Endothelial cell of umbilical vein (primary cell): ENCODE measurements around the gene OCIAD1. TPM values are rescaled to one million over a fixed set of nuclear protein-coding genes. Genes with fewer than 3 reads are reported as not detected.

Experiments used
- BruUV-seq: library from RNA; stranded (reverse); fragments of 400-500 nt; replicated peaks from 2 replicates; lab custom pipeline; 2021; lab: Mats Ljungman, UMichigan
- CTCF ChIA-PET: fragments of 300-600, 350-600 bp; sonication (Branson Sonifier 250); formaldehyde crosslinking; loops from one replicate; lab custom pipeline; 2021; ENCODE audit warnings: antibody characterized with exemption, inconsistent platforms; lab: Charles Lee
- POLR2A ChIA-PET: fragments of 300-600, 350-600 bp; sonication (Branson Sonifier 250); formaldehyde crosslinking; loops from one replicate; lab custom pipeline; 2021; ENCODE audit warnings: antibody characterized with exemption, inconsistent platforms; lab: Charles Lee
- DNase-seq: peaks from one replicate; pipeline ENCODE4 v3.0.0-alpha.2; 2011; ENCODE audit warnings: low read depth, low spot score
- FAIRE-seq: peaks from 2 replicates; lab custom pipeline; 2011; peaks lifted over from hg19 to GRCh38; lab: Jason Lieb, UNC
- H2AFZ ChIP-seq: 2 replicates; pipeline ENCODE4 v1.6.0; 2012; ENCODE audit warnings: low read depth, low read length, control low read depth, inconsistent platforms
- H3K27ac ChIP-seq: 2 replicates; pipeline ENCODE4 v1.5.1; 2011; ENCODE audit warnings: low read depth, mild to moderate bottlenecking, control low read depth, low read length, moderate library complexity; ENCODE audit not compliant: insufficient read depth
- H3K27me3 ChIP-seq, 2 experiments: 2 replicates each; pipeline versions ENCODE4 v1.6.0 to v1.6.1; 2011; ENCODE audit warnings: low read length in 2 of 2, mixed read lengths in 1 of 2; ENCODE audit not compliant: control insufficient read depth in 2 of 2, insufficient read depth in 2 of 2
- H3K36me3 ChIP-seq, 2 experiments: 2 replicates in 1 of 2; 3 replicates in 1 of 2; pipeline ENCODE4 v1.5.1; 2011; ENCODE audit warnings: low read length in 2 of 2, mild to moderate bottlenecking in 1 of 2, moderate library complexity in 1 of 2; ENCODE audit not compliant: control insufficient read depth in 2 of 2, insufficient read depth in 2 of 2; ENCODE audit errors: extremely low read depth in 1 of 2
- H3K4me1 ChIP-seq: 3 replicates; pipeline ENCODE4 v1.5.1; 2011; ENCODE audit warnings: mild to moderate bottlenecking, low read length; ENCODE audit not compliant: control insufficient read depth, insufficient read depth; ENCODE audit errors: extremely low read depth
- H3K4me2 ChIP-seq: 2 replicates; pipeline ENCODE4 v1.6.1; 2011; ENCODE audit warnings: low read length, control low read depth, mixed read lengths; ENCODE audit not compliant: insufficient read depth
- H3K4me3 ChIP-seq, 3 experiments: fragments of 200-600 bp in 1 of 3; sonication (generic), shearing (Covaris generic) in 1 of 3; replicated peaks in 1 of 3; 2 replicates each; pipeline ENCODE4 v1.5.1; 2011 to 2016; ENCODE audit warnings: control low read depth in 3 of 3, low read length in 3 of 3, mild to moderate bottlenecking in 2 of 3, inconsistent platforms in 1 of 3, low read depth in 1 of 3, moderate library complexity in 1 of 3; ENCODE audit not compliant: insufficient read depth in 1 of 3
- H3K79me2 ChIP-seq: 2 replicates; pipeline ENCODE4 v1.6.0; 2012; ENCODE audit warnings: low read length, inconsistent platforms; ENCODE audit not compliant: control insufficient read depth, insufficient read depth
- H3K9ac ChIP-seq: replicated peaks from 2 replicates; pipeline ENCODE3; 2011; ENCODE audit warnings: low read length, control low read depth; ENCODE audit not compliant: insufficient read depth; ENCODE audit errors: extremely low read depth
- H3K9me1 ChIP-seq: replicated peaks from 3 replicates; pipeline ENCODE4 v1.6.0; 2011; ENCODE audit warnings: mild to moderate bottlenecking, low read length; ENCODE audit not compliant: control insufficient read depth, insufficient read depth; ENCODE audit errors: extremely low read depth
- H3K9me3 ChIP-seq: replicated peaks from 2 replicates; pipeline ENCODE4 v1.5.1; 2012; ENCODE audit warnings: low read length, inconsistent platforms; ENCODE audit not compliant: control insufficient read depth, insufficient read depth
- H4K20me1 ChIP-seq: replicated peaks from 2 replicates; pipeline ENCODE3; 2011; ENCODE audit warnings: mild to moderate bottlenecking, low read length; ENCODE audit not compliant: control insufficient read depth, insufficient read depth; ENCODE audit errors: extremely low read depth
- CTCF ChIP-seq, 2 donors: IDR thresholded peaks; 1 replicate in 1 of 2; 2 replicates in 1 of 2; pipeline ENCODE4 v1.5.1; 2011; ENCODE audit warnings: low read length in 2 of 2, mild to moderate bottlenecking in 2 of 2, moderate library complexity in 2 of 2, control low read depth in 1 of 2, inconsistent platforms in 1 of 2, low read depth in 1 of 2; ENCODE audit not compliant: insufficient read depth in 1 of 2; ENCODE audit errors: extremely low read depth in 1 of 2
- EZH2 ChIP-seq: IDR thresholded peaks from 2 replicates; pipeline ENCODE4 v1.6.1; 2012; ENCODE audit warnings: borderline replicate concordance, low read depth, mild to moderate bottlenecking, moderate library complexity, low read length, inconsistent platforms; ENCODE audit not compliant: severe bottlenecking
- FOS ChIP-seq: IDR thresholded peaks from 2 replicates; pipeline ENCODE4 v1.6.1; 2011; ENCODE audit warnings: mild to moderate bottlenecking, low read length, moderate library complexity, borderline replicate concordance; ENCODE audit not compliant: insufficient read depth
- GATA2 ChIP-seq: IDR thresholded peaks from 2 replicates; pipeline ENCODE4 v1.7.0; 2011; ENCODE audit warnings: low read depth, mild to moderate bottlenecking, moderate library complexity, mixed read lengths, low read length; ENCODE audit not compliant: insufficient read length, insufficient read depth
- JUN ChIP-seq: IDR thresholded peaks from 2 replicates; pipeline ENCODE4 v1.6.1; 2011; ENCODE audit warnings: borderline replicate concordance, low read depth; ENCODE audit not compliant: insufficient read length, insufficient read depth
- MAX ChIP-seq: IDR thresholded peaks from 2 replicates; pipeline ENCODE4 v1.6.1; 2011; ENCODE audit not compliant: insufficient read depth, insufficient read length
- MYC ChIP-seq: IDR thresholded peaks from one replicate; pipeline ENCODE4 v1.6.1; 2011; ENCODE audit warnings: mild to moderate bottlenecking, low read depth, low read length
- POLR2A ChIP-seq: IDR thresholded peaks from 2 replicates; pipeline ENCODE4 v1.6.1; 2012; ENCODE audit warnings: low read depth, mild to moderate bottlenecking, control low read depth, low read length
- POLR2AphosphoS5 ChIP-seq: IDR thresholded peaks from 2 replicates; pipeline ENCODE4 v1.6.1; 2012; ENCODE audit warnings: low read depth, mild to moderate bottlenecking, control low read depth, low read length, moderate library complexity; ENCODE audit not compliant: insufficient read depth
- dilution Hi-C: fragments of 300-500 bp; cut with MboI; formaldehyde crosslinking; loops from one replicate; pipeline ENCODE4 v1.15.0; 2019; ENCODE audit warnings: low sequenced_read_pairs; ENCODE audit not compliant: extremely low pct_ligation_motif_present
- intact Hi-C: fragments of 100-400 bp; cut with micrococcal nuclease; formaldehyde crosslinking; loops from one replicate; pipeline ENCODE4 v1.10.0; 2022
- polyA plus RNA-seq, 4 experiments: library from polyadenylated mRNA; depleted of rRNA in 3 of 4; stranded (reverse) in 3 of 4; unstranded in 1 of 4; fragments of >200 nt; gene quantifications; 2 replicates each; pipeline versions ENCODE4 v1.2.1 to v1.2.3, GENCODE V29; 2011 to 2012; ENCODE audit warnings: missing spikeins in 1 of 4
- total RNA-seq: library from RNA; stranded (reverse); gene quantifications from 2 replicates; pipeline ENCODE4 v1.2.3, GENCODE V29; 2021

The OCIAD1 gene
- total and polyA plus RNA-seq, 2 donors (not counting 3 experiments of a cell fraction or from before 2014, with no cell fraction given) = 81.7 to 101 TPM

DNA sequence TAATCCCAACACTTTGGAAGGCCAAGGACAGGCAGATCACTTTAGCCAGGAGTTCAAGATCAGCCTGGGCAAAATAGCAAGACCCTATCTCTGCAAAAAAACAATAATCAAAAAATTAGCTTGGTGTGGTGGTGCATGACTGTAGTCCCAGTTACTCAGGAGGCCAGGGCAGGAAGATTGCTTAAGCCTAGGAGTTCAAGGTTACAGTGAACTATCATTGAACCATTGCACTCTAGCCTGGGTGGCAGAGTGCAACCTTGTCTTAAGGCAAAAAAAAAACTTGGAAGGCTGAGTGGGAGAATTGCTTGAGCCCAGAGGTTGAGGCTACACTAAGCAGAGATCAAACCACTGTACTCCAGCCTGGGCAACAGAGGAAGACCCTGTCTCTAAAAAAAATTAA is 45.6 kb upstream of the OCIAD1 start:
- dilution Hi-C loops = no loop called here
- Histone ChIP-seq H3K4me1 (peaks cover 8% of the 10 kb centered on the region), H3K9ac (no peak overlapping the region), H3K36me3 (no peaks in the 10 kb centered on the region), H3K4me2 (no peak overlapping the region), H3K4me3 (no peak overlapping the region), H3K79me2 (no peaks in the 10 kb centered on the region), H3K27me3 (no peaks in the 10 kb centered on the region), H4K20me1 (no peaks in the 10 kb centered on the region), H3K27ac (no peak overlapping the region), H3K9me3 (no peaks in the 10 kb centered on the region), H2AFZ (no peak overlapping the region), H3K9me1 (no peaks in the 10 kb centered on the region)
- FAIRE-seq = no peak
- DNase-seq = no peak
- TF ChIP-seq FOS = no peak
- no peak for TF ChIP-seq CTCF (IDR thresholded peaks at IDR 0.05; ENCODE audit: extremely low read depth in 1 of 2, insufficient read depth in 1 of 2, low read depth in 1 of 2, low read length in 2 of 2)
- POLR2A ChIA-PET = no interaction called here
- no TSS peak for BruUV-seq
- CTCF ChIA-PET = interaction anchor here (1.0 kb wide), 1 partner anchor 206 kb away, joined by 3 read pairs; no protein-coding TSS in a partner anchor
- intact Hi-C loops = no loop called here

DNA sequence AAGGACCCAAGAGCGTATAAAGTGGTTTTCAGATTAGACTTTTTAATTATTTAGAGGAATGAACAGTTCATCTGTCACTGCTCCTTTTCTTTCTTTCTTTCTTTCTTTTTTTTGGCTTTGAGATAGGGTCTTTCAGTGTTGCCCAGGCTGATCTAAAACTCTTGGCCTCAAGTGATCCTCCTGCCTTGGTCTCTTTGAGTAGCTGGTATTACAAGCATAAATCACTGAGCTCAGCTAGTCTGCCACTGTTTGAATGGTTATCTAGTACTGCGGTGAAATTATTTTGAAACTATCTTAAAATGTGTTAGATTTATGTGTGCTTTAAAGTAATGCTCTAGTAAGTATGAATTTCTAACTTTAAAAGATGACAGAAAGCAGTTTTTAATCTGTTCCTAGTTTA is 44.3 kb upstream of the OCIAD1 start:
- H3K4me3 ChIP-seq = no peak overlapping the region
- ChIA-PET CTCF (no interaction called here), POLR2A (no interaction called here)
- intact Hi-C loops = no loop called here
- no peaks in the 10 kb centered on the region for H3K36me3 ChIP-seq
- TF ChIP-seq FOS (no peak), MAX (no peak), GATA2 (no peak), CTCF (IDR thresholded peaks at IDR 0.05; ENCODE audit: extremely low read depth in 1 of 2, insufficient read depth in 1 of 2, low read depth in 1 of 2, low read length in 2 of 2) (no peak), EZH2 (no peak), POLR2AphosphoS5 (no peak), MYC (no peak), POLR2A (no peak), JUN (no peak)
- DNase-seq (no peak), FAIRE-seq (no peak)
- dilution Hi-C loops = no loop called here
- no peaks in the 10 kb centered on the region for H3K79me2 ChIP-seq
- no peaks in the 10 kb centered on the region for H3K9me1 ChIP-seq
- BruUV-seq = no TSS peak
- H4K20me1 ChIP-seq = no peaks in the 10 kb centered on the region
- no peaks in the 10 kb centered on the region for H3K4me1 ChIP-seq
- H2AFZ ChIP-seq = no peak overlapping the region
- no peak overlapping the region for H3K27ac ChIP-seq
- no peak overlapping the region for H3K4me2 ChIP-seq
- H3K9me3 ChIP-seq = no peaks in the 10 kb centered on the region
- H3K9ac ChIP-seq = no peak overlapping the region
- no peaks in the 10 kb centered on the region for H3K27me3 ChIP-seq
